GM18951 (cell line): ENCODE measurements around the gene ELAC2.
"Not testable (repeated sequence)": the region's sequence is repeated elsewhere in the genome, so short reads cannot be mapped to it uniquely, and the experiment has no call there.

ENCODE experiments used
- POLR2A ChIP-seq: IDR thresholded peaks from 4 replicates; pipeline ENCODE4 v1.6.1; 2011; ENCODE audit warnings: mild to moderate bottlenecking; ENCODE audit not compliant: insufficient read length, insufficient read depth; ENCODE audit errors: extremely low read depth
- in situ Hi-C: fragments of 300-500 bp; cut with MboI; formaldehyde crosslinking; loops from one replicate; pipeline ENCODE4 v1.12.0; 2022; ENCODE audit warnings: low sequenced_read_pairs, mixed read lengths, inconsistent platforms; ENCODE audit not compliant: unreplicated experiment

ELAC2 gene

GRCh38 chr17:12990926-12991325 lies 26.9 kb downstream of the ELAC2 start:
- in situ Hi-C loops: no loop called here
- TF ChIP-seq POLR2A: no peak

- in situ Hi-C loops: no loop called here
- no peak for TF ChIP-seq POLR2A
These were observed 27.6 kb downstream of the ELAC2 start for GRCh38 chr17:12990041-12990808.

GRCh38 chr17:12987120-12987519 lies 30.7 kb downstream of the ELAC2 start:
- in situ Hi-C loops: no loop called here
- TF ChIP-seq POLR2A: no peak

- in situ Hi-C loops: no loop called here
- no peak for TF ChIP-seq POLR2A
These were observed 32.2 kb downstream of the ELAC2 start for GRCh38 chr17:12985431-12986293.

- in situ Hi-C loops: no loop called here
- TF ChIP-seq POLR2A: no peak
These were observed 33.6 kb downstream of the ELAC2 start for GRCh38 chr17:12983991-12984884.

- TF ChIP-seq POLR2A: no peak
- in situ Hi-C loops: no loop called here
These were observed 35.6 kb downstream of the ELAC2 start for GRCh38 chr17:12982224-12982623.

- no peak for TF ChIP-seq POLR2A
These were observed 37.9 kb downstream of the ELAC2 start for GRCh38 chr17:12979826-12980500.

GRCh38 chr17:12979246-12979645 lies 38.6 kb downstream of the ELAC2 start:
- no peak for TF ChIP-seq POLR2A
- in situ Hi-C loops: no loop called here

More at GRCh38 chr17:12979826-12980500, 37.9 kb downstream of the ELAC2 start:
- in situ Hi-C loops: no loop called here

GRCh38 chr17:12978787-12979186 lies 39.0 kb downstream of the ELAC2 start:
- in situ Hi-C loops: not testable (repeated sequence)

- in situ Hi-C loops: no loop called here
- TF ChIP-seq POLR2A: no peak
These were observed 40.6 kb downstream of the ELAC2 start for GRCh38 chr17:12977008-12977751.

- TF ChIP-seq POLR2A: no peak
- in situ Hi-C loops: no loop called here
These were observed 43.8 kb downstream of the ELAC2 start for GRCh38 chr17:12974005-12974531.
